Measurements from ENCODE around the gene PRR33.

The PRR33 gene

GRCh38 chr11:1873048-1873812 lies 18.5 kb downstream of the PRR33 start:
- DNase-seq (ENCODE audit: low read depth), result no peak
- TF ChIP-seq, protein P1, sequence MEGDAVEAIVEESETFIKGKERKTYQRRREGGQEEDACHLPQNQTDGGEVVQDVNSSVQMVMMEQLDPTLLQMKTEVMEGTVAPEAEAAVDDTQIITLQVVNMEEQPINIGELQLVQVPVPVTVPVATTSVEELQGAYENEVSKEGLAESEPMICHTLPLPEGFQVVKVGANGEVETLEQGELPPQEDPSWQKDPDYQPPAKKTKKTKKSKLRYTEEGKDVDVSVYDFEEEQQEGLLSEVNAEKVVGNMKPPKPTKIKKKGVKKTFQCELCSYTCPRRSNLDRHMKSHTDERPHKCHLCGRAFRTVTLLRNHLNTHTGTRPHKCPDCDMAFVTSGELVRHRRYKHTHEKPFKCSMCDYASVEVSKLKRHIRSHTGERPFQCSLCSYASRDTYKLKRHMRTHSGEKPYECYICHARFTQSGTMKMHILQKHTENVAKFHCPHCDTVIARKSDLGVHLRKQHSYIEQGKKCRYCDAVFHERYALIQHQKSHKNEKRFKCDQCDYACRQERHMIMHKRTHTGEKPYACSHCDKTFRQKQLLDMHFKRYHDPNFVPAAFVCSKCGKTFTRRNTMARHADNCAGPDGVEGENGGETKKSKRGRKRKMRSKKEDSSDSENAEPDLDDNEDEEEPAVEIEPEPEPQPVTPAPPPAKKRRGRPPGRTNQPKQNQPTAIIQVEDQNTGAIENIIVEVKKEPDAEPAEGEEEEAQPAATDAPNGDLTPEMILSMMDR (conservative IDR thresholded peaks at IDR 0.05; ENCODE audit: low read length), result no peak
- no peak overlapping the region for H3K4me3 ChIP-seq (ENCODE audit: low read length)

GRCh38 chr11:1872267-1872985 lies 19.3 kb downstream of the PRR33 start:
- no peak for DNase-seq (ENCODE audit: low read depth)
- TF ChIP-seq, protein P1 (conservative IDR thresholded peaks at IDR 0.05; ENCODE audit: low read length), result no peak
- H3K4me3 ChIP-seq (ENCODE audit: low read length), result no peak overlapping the region

DNA sequence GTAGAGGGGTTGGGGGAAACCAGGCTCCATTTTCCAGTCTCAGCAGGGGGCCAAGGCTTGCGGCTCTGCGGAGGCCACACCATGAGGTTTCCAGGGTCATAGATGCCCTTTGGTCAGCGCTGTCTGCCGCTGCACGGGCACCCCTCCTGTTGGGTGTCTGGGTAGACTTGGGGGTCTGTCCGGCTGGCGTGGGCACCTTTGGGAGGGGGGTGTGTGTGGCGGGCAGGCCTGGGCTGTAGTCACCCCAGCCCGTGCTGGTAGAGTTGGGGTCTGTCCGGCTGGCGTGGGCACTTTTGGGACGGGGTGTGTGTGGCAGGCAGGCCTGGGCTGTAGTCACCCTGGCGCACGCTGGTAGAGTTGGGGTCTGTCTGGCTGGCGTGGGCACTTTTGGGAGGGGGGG lies 20.2 kb downstream of the PRR33 start:
- TF ChIP-seq, protein P1 (conservative IDR thresholded peaks at IDR 0.05; ENCODE audit: low read length), result no peak
- H3K4me3 ChIP-seq (ENCODE audit: low read length), result no peak overlapping the region
- no peak for DNase-seq (ENCODE audit: low read depth)

DNA sequence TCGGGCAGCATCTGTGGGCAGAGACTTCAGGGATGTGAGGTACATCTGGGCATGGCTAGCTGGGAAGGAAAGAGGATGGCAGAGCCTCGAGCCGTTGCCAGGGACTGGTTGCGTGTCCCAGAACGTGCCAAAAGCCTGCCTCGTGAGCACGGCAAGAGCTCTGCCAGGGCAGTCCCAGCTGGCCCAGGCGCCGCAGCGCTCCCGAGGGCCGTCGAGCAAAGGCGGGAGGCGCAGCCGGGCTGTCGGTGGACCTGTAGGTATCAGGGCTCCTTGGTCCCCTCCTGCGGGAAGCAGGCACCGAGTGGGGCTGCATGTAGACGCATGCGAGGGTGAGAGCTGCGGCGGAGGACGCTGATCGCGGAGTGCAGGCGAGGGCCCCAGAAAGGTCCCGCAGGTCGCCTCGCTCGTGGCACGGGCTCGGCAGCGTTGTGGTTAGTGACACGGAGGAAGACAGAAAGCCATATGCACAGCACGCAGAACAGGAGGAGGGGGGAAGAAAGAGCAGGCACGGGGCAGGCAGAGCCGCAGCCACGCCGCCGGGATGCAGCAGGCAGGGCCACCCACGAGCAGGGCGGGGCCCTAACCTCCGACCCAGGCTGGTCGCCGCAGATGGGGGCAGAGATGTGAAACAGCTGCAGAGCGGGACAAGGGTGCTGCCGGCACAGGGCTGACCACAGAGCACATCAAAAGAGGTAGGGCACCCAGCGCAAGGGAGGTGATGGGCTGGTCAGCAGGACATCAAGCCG lies 20.8 kb downstream of the PRR33 start:
- TF ChIP-seq, protein P1 (conservative IDR thresholded peaks at IDR 0.05; ENCODE audit: low read length), result no peak
- DNase-seq (ENCODE audit: low read depth), result peak; percentile 34
- H3K4me3 ChIP-seq (ENCODE audit: low read length), result no peak overlapping the region

DNA sequence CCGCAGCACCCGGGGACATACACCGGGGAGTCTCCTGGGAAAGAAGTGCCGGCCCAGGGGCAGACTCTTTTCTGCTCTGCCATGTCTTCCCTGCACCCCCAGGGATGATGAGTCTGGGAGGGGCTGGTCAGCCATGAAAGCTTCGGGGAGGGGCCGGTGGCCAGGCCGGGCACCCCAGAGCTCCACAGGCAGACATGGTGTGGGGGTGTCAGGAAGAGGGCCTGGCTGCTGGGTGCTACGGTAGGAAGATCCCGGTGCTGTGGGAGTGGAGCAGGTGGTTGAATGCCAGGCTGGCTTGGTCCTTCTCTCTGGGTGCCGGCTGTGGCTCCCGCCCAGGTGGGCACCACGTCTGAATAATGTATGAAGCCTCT lies 21.4 kb downstream of the PRR33 start:
- no peak overlapping the region for H3K4me3 ChIP-seq (ENCODE audit: low read length)
- DNase-seq (ENCODE audit: low read depth), result no peak
- TF ChIP-seq, protein P1 (conservative IDR thresholded peaks at IDR 0.05; ENCODE audit: low read length), result no peak

GRCh38 chr11:1869427-1870325 lies 22.0 kb downstream of the PRR33 start:
- DNase-seq (ENCODE audit: low read depth), result no peak
- no peak overlapping the region for H3K4me3 ChIP-seq (ENCODE audit: low read length)
- TF ChIP-seq, protein P1 (conservative IDR thresholded peaks at IDR 0.05; ENCODE audit: low read length), result peak; percentile 46
